ENCODE results near the gene PHOSPHO2.
"Not testable (repeated sequence)": the region's sequence is repeated elsewhere in the genome, so short reads cannot be mapped to it uniquely, and the experiment has no call there.

PHOSPHO2 gene

DNA sequence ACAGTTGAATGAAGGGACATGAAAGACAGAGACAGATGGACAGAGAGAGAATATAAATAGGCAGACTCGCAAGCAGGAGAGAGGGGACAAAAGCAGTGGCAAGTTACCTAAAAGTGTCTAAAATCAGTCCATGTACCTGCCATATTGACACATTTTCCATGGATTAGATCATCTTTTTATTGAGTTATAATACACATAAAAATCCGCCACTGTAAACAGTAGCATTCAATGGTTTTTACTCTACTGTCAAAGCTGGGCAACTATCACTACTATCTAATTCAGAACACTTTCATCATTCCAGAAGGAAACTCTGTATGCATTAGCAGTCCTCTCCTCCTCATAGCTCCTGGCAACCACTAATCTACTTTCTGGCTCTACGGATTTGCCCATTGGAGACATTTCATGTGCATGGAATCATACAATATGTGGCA is 10.1 kb upstream of the PHOSPHO2 start:
- DNase-seq, result no peak

DNA sequence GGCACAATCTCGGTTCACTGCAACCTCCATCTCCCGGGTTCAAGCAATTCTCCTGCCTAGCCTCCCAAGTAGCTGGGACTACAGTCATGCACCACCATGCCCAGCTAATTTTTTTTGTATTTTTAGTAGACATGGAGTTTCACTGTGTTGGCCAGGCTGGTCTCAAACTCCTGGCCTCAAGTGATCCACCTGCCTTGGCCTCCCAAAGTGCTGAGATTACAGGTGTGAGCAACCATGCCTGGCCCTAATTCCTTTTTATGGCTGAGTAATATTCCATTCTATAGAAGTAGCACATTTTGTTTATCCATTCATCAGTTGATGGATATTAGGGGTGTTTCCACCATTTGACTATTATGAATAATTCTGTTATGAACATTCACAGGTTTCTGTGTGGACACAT is 9.6 kb upstream of the PHOSPHO2 start:
- DNase-seq, result not testable (repeated sequence)

DNA sequence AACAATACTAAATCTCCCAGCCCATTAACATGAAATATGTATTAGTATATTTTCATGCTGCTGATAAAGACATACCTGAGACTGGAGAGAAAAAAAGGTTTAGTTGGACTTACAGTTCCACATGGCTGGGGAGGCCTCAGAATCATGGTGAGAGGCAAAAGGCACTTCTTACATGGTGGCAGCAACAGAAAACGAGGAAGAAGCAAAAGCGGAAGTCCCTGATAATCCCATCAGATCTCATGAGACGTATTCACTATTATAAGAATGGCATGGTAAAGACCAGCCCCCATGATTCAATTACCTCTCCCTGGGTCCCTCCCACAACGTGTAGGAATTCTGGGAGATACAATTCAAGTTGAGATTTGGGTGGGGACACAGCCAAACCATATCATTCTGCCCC is 7.4 kb upstream of the PHOSPHO2 start:
- DNase-seq, result not testable (repeated sequence)

DNA sequence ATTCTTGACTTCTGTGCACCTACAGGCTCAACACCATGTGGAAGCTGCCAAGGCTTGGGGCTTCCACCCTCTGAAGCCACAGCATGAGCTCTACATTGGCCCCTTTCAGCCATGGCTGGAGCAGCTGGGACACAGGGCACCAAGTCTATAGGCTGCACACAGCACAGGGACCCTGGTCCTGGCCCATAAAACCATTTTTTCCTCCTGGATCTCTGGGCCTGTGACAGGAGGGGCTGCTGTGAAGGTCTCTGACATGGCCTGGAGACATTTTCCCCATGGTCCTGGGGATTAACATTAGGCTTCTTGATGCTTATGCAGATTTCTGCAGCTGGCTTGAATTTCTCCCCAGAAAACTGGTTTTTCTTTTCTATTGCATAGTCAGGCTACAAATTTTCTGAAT is 6.3 kb upstream of the PHOSPHO2 start:
- not testable (repeated sequence) for DNase-seq

DNA sequence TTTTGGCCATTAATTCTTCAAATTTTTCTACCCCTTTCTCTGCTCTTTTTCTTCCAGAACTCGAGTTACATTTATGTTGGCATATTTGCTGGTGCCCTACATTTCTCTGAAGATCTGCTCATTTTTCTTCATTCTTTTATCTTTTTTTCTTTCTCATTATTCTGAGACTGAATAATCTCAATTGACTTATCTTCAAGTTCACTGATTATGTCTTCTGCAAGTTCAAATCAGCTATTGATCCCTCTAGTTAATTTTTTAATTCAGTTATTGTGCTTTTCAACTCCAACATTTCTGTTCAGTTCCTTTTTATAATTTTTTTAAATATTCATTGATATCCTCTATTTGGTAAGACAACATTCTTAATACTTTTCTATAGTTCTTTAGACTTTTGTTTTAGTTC is 3.3 kb upstream of the PHOSPHO2 start:
- no peak for DNase-seq

DNA sequence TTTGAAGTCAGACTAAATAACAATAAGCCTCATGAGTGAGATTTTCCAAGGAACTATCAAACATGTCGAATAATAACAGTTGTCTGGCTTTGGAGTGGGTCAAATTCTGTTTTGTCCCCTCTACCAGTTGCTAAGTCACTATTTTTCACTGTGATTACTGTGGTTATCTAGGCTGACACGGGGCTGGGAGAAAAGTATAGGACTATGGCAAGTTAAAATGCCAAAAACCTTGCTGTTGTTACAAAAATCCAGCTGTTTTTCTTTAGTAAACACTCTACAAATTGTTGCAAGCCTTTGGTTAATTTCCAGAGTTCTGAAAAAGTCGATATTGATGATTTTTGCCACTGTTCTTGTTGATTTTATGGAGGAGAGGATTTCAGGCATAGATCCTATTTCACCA is 1.6 kb upstream of the PHOSPHO2 start:
- DNase-seq, result no peak

DNA sequence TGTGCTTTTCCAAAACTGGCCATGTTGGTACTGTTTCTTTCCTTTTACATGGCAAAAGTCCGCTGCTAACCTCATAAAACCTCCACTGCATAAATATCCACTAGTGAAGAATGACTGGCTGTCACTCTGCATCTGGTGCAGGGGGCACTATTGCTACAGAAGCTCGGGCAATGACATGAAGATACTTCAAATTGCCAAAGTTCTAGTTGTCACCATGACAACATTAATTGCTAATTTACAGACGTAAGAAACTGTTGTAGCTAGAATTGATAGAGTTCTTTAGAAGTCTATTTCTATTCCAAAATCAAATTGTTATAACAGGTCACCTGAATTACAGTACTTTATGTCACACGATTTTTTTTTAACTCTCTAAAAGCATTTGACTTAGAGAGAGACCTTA is 909 bp upstream of the PHOSPHO2 start:
- DNase-seq, result no peak

DNA sequence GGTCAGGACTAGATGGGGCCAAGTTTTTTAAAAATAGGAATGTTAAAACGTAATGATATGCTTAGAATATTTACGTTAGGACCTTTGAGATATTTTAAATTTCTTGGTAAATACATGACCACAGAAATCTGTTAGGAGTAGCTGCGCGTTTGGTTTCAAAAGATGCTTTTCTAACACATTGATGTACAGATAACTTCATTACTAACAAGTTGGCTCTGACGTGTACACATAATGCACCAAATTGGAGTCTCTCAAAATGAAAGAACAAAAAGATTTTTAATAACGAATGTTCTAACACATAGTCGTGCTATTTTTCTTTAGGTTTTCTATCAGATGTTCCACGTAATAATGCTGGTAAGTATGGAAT is 608 bp downstream of the PHOSPHO2 start:
- DNase-seq, result no peak

DNA sequence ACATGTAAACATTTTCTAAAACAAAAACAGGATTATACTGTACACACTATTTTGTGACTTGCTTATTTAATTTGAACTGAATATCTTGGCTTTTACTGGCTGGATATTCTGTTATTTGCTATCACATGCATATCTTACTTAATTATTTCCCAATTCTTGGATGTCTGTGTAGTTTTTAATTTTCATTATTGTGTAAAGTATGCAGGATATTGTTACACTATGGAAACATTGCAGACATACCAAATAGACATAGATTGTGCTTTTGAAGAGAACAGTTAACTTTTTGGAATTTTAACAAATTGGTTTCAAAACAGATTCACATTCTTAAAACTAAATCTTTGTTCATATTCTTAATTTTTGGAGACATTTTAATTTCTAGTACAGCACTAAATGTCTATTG is 2.1 kb downstream of the PHOSPHO2 start:
- no peak for DNase-seq

DNA sequence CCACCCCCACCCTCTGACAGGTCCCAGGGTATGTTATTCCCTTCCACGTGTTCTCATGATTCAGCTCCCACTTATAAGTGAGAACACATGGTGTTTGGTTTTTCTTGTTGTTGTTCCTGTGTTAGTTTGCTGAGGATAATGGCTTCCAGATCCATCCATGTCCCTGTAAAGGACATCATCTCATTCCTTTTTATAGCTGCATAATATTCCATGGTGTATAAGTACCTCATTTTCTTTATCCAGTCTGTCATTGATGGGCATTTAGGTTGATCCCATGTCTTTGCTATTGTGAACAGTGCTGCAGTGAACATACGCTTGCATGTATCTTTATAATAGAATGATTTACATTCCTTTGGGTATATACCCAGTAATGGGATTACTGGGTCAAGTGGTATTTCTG is 4.9 kb downstream of the PHOSPHO2 start:
- not testable (repeated sequence) for DNase-seq

DNA sequence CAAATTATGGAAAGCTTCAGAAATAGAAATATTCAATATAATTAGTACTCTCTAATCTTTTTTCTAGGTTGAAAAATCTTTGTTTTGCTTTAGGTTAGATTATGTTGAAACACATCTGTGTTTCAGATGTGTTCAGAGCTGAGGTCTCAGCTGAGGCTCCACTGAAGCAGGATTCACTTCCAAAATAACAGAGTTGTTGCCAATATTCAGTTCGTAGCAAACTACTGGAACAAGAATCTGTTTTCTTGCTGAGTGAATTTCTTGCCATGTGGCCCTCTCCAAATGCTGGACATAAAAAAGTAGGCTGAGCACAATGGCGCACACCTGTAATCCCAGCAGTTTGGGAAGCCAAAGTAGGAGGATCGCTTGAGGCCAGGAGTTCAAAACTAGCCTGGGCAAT is 8.7 kb downstream of the PHOSPHO2 start:
- no peak for DNase-seq

DNA sequence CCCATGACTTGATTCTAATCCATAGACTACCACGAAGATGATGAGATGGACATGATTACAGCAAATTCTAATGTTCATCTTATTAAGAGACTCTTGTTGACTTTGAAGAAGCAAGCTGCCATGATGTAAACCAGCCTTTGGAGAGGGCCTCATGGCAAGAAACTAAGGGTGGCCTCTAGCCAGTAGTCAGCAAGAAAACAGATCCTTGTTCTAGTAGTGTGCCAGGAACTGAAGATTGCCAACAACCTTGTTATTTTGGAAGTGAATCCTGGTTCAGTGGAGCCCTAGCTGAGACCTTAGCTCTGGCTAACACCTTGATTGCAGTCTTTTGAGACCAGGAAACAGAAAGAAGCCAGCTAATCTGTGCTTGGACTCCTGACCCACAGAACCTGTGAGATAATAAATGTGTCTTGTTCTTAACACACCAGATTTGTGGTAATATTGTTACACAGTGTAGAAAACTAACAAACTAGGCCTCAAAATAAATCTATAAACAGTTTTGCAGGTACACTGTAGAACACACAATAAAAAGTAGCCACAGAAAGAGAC is 10.0 kb downstream of the PHOSPHO2 start:
- DNase-seq, result no peak

DNA sequence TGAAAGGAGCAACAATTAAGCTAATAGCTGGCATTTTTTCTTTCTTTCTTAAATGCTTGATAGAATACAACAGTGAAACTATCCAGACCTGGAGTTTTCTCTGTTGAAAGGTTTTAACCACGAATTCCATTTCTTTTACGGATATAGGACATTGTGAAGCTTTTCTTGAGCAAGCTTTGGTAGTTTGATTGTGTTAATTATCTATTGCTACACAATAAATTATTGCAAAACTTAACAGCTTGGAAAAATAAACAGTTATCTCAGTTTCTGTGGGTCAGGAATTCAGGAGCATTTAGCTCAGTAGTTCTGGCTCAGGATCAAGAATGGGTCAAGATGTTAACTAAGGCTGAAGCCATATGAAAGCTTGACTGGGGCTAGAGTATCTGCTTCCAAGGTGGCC is 11.7 kb downstream of the PHOSPHO2 start:
- no peak for DNase-seq

DNA sequence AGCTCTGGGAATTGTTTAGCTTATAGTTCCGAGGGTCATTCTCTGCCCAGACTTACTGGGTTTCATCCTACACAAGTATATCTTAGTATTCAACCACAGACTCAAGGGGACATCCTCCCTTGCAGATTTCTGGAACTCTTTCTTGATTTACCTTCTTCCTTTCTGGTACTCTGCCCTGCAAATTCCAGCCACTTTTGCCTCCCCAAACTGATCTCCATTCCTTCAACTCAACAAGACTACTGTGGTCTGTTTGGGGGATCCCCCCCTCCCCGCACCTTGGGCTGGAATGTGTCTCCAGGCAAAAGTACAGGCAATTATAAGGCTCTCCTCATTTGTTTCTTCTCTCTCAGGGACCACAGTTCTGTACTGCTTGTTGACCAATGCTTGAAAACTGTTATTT is 13.4 kb downstream of the PHOSPHO2 start:
- no peak for DNase-seq

DNA sequence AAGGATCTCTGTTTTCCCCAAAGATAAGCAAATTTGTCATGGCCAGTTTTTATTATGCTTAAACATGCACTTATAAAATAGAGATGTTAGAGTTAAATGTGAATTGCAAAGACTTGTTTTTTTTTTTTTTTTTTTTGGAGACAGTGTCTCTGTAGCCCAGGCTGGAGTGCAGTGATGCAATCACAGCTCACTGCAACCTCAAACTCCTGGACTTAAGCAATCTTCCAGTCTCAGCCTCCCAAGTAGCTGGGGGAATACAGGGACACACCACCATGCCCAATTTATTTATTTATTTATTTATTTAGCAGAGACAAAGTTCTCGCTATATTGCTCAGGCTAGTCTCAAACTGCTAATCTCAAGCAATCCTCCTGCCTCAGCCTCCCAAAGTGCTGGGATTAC is 15.1 kb downstream of the PHOSPHO2 start:
- DNase-seq, result no peak

DNA sequence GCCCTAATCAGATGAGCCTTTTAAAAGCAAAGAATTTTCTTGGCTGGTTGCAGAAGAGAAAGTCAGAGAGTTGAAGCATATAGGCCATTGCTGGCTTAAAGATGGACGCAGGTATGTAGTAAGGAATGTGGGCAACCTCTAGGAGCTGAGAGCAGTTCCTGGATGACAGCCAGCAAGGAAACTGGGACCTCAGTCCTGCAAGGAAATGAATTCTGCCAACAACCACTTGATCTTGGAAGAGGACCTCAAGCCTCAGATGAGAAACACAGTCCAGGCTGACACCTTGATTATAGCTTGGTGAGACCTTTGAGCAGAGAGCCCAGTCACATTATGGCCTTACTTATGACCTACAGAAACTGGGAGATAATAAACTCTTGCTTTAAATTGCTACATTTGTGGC is 15.7 kb downstream of the PHOSPHO2 start:
- no peak for DNase-seq

DNA sequence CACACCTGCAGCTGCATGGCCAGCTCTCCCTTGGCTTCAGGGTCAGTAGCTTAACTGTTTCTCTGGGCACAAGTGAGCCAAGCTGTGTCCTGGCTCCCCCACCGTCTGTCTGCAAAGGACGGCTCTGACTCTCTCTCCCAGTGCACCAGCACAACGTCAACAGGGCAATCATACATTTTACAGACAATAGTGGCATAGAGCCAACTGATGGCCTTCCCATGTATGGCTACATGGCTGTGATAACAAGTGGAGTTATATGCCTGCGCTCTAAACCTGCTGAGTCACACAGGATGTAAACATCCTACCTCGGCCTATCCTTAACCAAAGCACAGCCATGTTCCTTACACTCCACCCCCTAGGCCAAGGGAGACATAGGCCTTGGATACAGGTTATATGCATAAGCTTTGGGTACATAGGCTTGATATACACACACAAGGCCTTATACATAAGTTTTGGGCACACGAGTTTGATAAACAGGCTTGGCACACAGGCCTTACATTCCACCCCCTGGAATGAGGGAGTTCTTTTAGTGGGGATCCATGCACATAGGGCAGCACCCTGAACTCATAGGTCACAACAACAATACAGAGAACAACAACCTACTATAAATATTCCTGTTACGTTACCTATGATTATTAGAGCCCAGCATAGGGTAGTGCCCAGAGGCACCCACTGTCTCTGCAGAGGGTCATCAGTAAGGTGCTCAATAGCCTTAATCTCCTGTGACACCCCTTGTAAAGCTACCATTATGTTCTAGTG is 17.7 kb downstream of the PHOSPHO2 start:
- DNase-seq, result no peak

DNA sequence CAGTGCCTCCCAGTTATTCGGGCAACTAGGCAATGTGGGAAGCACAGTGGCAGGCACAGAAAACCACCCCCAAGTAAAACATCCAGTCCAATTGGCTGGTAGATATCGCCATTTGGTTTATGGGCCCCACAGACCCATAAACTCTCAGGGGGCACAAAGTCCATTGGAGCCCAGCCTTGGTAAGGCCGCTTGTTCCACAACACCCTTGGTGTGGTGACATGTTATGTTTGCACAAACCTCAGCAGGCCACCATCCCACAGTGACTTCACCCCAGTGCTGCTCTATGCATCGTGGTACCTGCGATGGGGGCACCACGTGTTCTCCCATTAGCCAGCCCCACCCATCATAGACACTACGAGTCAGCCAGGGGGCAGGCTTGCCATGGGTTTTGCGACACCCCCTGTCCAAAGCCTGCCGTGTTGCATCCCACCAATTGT is 18.5 kb downstream of the PHOSPHO2 start:
- DNase-seq, result no peak

DNA sequence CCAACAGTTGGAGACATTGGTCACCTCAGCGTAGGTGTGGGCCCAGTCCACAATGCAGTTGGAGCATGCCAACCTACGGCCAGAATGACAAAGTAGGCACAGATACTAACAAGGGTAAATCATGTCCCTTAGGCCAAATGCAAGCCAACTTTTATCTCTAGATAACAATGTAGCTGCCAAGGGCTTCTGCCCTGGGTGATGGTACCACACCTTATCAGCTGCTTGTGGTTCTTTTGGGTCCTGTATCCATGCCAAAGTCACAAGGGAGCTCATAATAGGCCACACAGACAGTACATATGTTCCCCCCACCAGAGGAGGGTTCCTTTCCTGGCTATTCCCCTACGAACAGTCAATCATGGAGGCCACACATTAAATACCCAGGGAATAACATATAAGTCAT is 19.1 kb downstream of the PHOSPHO2 start:
- no peak for DNase-seq

DNA sequence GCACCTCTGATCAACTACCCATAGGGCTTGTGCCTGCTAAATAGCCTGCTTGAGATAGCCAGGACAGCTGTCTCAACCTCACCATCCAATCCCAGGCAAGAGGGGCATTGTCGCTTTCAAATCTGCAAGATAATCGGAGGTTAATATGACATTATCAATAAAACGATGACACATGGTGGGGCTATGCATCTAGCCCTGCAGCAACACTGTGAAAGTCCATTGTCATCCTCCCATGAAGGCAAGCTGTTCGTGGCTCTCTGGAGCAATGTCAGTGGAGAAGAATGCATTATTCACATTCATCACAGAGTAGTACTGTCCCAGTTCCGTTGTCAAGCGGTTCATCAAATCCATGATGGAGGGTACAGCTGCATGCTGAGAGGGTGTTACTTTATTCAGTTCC is 20.4 kb downstream of the PHOSPHO2 start:
- no peak for DNase-seq

DNA sequence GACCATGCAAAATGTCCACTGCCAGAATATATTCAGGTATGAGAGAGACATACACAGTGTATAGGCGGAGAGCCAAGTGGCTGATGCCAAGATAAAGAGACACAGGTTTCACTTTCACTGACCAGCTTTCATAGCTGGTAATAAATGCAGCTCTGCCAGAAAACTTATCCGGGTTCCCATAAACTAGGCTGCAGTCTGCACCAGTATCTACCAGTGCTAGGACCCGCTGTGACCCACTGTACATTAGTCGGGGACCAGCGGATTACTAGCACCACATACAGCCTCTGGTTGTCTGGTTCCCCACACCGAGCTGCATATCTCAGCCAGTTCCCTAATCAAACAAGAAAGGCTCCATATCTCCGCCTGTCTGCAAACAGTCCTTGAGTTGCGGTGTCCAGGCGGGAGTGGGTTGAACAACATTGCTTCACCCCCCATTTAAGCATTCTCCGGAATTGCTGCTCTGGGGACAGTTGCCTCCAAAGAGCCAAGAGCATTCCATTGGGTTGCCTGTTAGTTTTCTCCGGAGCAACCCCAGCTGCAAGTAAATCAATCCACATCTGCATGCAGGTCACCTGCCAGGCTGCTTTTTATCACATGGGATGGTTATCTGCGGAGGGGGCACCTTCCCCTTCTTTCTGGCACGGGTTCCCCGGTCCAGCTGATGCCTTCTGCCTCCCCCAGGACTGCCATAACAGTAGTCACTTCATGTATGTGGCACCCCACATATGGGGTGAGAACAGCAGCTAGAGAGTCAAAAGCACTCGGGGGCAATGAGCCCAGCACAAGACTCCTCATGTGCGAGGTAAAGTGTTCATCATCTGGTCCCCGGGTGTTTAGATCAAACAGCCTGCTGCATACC is 21.3 kb downstream of the PHOSPHO2 start:
- no peak for DNase-seq

DNA sequence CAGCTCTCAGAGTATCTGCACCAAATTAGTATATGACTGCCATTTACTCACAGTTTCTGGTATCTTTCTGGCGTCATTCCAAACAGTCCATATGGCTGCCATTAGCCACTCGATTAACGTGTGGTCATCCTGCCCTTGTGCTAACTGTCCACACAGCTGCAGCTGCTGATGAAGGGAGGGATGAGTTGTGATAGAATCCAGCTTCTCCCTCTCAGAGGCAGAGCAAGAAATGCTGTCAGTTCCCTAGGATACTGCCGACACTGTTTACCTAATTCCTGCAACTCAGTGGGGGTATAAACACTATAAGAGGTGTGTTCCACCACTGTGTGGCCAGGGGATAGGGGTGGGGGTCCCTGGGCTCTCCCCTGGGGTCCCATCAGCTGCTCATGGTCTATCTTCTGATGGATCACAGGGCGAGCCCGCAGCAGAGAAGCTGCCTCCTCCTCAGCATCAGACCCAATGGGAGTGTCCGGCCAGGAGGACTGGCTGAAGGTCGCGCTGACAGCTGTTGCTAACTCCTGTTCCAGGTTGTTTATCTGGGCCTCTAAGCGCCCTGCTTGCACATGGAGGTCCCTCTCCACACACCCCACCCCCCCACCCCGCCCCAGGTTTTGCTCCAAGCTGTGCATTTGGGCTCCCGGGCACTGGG is 22.1 kb downstream of the PHOSPHO2 start:
- no peak for DNase-seq
